ENCODE measurements around the gene ASCL5. TPM values are rescaled to one million over a fixed set of nuclear protein-coding genes. Genes with fewer than 3 reads are reported as not detected.

ASCL5 gene
- total RNA-seq, 3 donors from 2014 or later = not detected

DNA sequence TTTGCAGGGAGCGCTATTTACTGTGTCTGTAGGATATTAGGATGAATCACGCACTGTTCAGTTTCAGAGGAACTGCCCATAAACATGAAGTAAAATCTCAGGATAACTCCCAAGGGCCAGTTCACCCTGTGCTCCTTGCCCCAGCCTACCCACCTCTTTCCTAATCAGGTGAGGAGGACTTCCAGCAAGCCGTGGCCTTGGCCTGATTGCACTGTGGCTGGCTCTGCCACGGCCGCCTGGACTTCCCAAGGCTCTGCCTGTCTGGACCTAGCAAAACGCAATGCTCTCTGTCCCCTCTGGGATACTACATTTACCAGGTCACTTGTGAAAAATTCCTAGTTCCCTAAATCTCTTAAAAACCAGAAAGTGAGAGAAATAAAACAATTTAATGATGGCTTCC, 7.4 kb upstream of the ASCL5 start:
- intact Hi-C loops (cut with DNase I; ENCODE audit: low total_unique reads) = loop anchor here (2.0 kb wide), 1 partner anchor 38 kb away; no protein-coding TSS in a partner anchor
- TF ChIP-seq POLR2A (IDR thresholded peaks at IDR 0.05) (no peak), CTCF (IDR thresholded peaks at IDR 0.05) (no peak), POLR2AphosphoS5 (IDR thresholded peaks at IDR 0.05) (no peak)
- Histone ChIP-seq H3K9me3 (no peaks in the 10 kb centered on the region), H3K36me3 (no peaks in the 10 kb centered on the region), H3K27ac (no peak overlapping the region), H3K4me3 (no peak overlapping the region), H3K4me1 (no peaks in the 10 kb centered on the region), H3K27me3 (no peaks in the 10 kb centered on the region)
- DNase-seq (ENCODE audit: low spot score in 2 of 2) = no peak

DNA sequence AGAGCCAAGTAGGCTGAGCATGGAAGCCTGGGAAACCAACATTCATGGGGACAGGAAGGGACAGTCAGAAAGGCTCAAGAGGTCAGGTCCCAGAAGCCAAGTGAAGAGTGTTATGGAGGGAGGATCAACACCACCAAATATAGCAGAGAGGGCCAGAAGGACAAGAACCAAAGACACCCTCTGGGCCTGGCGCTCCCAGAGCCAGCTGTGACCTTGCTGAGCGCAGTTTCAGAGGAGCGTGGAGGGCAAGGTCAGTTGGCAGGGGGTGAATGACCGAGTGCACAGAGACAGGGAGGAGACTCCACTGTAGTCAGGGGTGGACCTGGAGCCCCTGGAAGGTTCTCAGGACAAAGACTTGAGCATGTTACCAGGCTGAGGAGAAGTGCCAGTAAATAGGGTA, 4.4 kb upstream of the ASCL5 start:
- H3K27me3 ChIP-seq = no peaks in the 10 kb centered on the region
- H3K36me3 ChIP-seq = no peaks in the 10 kb centered on the region
- no peak overlapping the region for H3K27ac ChIP-seq
- DNase-seq (ENCODE audit: low spot score in 2 of 2) = no peak
- no peaks in the 10 kb centered on the region for H3K4me1 ChIP-seq
- intact Hi-C loops (cut with DNase I; ENCODE audit: low total_unique reads) = no loop called here
- TF ChIP-seq CTCF (IDR thresholded peaks at IDR 0.05) (no peak), POLR2A (IDR thresholded peaks at IDR 0.05) (no peak), POLR2AphosphoS5 (IDR thresholded peaks at IDR 0.05) (no peak)
- H3K4me3 ChIP-seq = no peak overlapping the region
- H3K9me3 ChIP-seq = no peaks in the 10 kb centered on the region

DNA sequence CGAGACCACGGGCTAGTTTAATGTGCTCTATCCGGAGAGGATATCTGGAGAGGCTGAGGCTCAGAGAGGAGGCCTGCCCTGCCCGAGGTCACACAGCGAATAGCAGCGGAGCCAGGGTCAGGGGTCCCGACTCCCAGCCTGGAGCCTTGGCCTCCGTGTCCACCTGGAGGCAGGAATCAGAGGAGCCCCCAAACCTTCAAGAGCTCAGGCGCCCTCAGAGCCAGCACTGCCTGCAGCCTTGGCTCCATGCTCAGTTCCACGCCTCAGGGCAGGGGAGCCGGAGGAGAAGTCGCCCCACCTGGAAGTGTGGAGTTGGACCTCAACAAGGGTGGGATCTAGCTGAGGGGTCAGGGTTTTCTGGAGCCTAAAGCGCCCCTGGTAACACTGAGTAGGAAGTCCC, 2.0 kb upstream of the ASCL5 start:
- no peaks in the 10 kb centered on the region for H3K4me1 ChIP-seq

GRCh38 chr1:201128476-201128875, 1.5 kb upstream of the ASCL5 start:
- no peaks in the 10 kb centered on the region for H3K36me3 ChIP-seq
- no peak overlapping the region for H3K4me3 ChIP-seq
- no peaks in the 10 kb centered on the region for H3K9me3 ChIP-seq
- H3K27me3 ChIP-seq = no peaks in the 10 kb centered on the region
- no peak for DNase-seq (ENCODE audit: low spot score in 2 of 2)
- H3K4me1 ChIP-seq = no peaks in the 10 kb centered on the region
- TF ChIP-seq POLR2A (IDR thresholded peaks at IDR 0.05) = no peak
- intact Hi-C loops (cut with DNase I; ENCODE audit: low total_unique reads) = no loop called here
- no peak overlapping the region for H3K27ac ChIP-seq

More for the DNA sequence above, 2.0 kb upstream of the ASCL5 start:
- no peak for TF ChIP-seq CTCF (IDR thresholded peaks at IDR 0.05)
- TF ChIP-seq POLR2AphosphoS5 (IDR thresholded peaks at IDR 0.05) = no peak
- TF ChIP-seq POLR2A (IDR thresholded peaks at IDR 0.05) = no peak
- intact Hi-C loops (cut with DNase I; ENCODE audit: low total_unique reads) = no loop called here
- H3K9me3 ChIP-seq = no peaks in the 10 kb centered on the region
- H3K4me3 ChIP-seq = no peak overlapping the region
- DNase-seq (ENCODE audit: low spot score in 2 of 2) = no peak
- H3K36me3 ChIP-seq = no peaks in the 10 kb centered on the region
- H3K27me3 ChIP-seq = no peaks in the 10 kb centered on the region
- H3K27ac ChIP-seq = no peak overlapping the region

GRCh38 chr1:201127755-201128455, 921 bp upstream of the ASCL5 start:
- Histone ChIP-seq H3K36me3 (no peaks in the 10 kb centered on the region), H3K27ac (no peak overlapping the region), H3K27me3 (no peaks in the 10 kb centered on the region), H3K4me1 (no peaks in the 10 kb centered on the region), H3K4me3 (no peak overlapping the region), H3K9me3 (no peaks in the 10 kb centered on the region)
- TF ChIP-seq POLR2A (IDR thresholded peaks at IDR 0.05) (no peak), CTCF (IDR thresholded peaks at IDR 0.05) (no peak), POLR2AphosphoS5 (IDR thresholded peaks at IDR 0.05) (no peak)
- intact Hi-C loops (cut with DNase I; ENCODE audit: low total_unique reads) = no loop called here
- no peak for DNase-seq (ENCODE audit: low spot score in 2 of 2)

All from breast epithelium (tissue), 4 donors.